Heart left ventricle (tissue), 16 donors: ENCODE results near the gene UBQLN1. TPM values are rescaled to one million over a fixed set of nuclear protein-coding genes. Genes with fewer than 3 reads are reported as not detected.

Source experiments
- ATAC-seq, 4 donors: fragments of 200-7000 bp; cut with Tn5 transposase; one replicate each; pipeline ENCODE4 v1.9.1; 2020 to 2022; ENCODE audit warnings: moderate library complexity in 4 of 4, mild to moderate bottlenecking in 3 of 4, moderate number of reproducible peaks in 1 of 4
- DNase-seq, 5 donors: peaks; one replicate each; pipeline ENCODE4 v3.0.0-alpha.2; 2020
- H3K27ac ChIP-seq, 12 donors: fragments of 200-600 bp; sonication (generic) in 4 of 12; one replicate each; pipeline versions ENCODE4 v1.5.0 to v1.8.0; 2016 to 2022; ENCODE audit warnings: mild to moderate bottlenecking in 2 of 12
- H3K27me3 ChIP-seq, 9 donors: fragments of 200-600 bp; sonication (generic) in 2 of 9; one replicate each; pipeline versions ENCODE4 v1.5.1 to v1.8.0; 2016 to 2022; ENCODE audit warnings: mild to moderate bottlenecking in 3 of 9
- H3K36me3 ChIP-seq, 9 donors: fragments of 200-600 bp; sonication (generic) in 2 of 9; one replicate each; pipeline versions ENCODE4 v1.5.0 to v1.8.0; 2018 to 2022; ENCODE audit warnings: mild to moderate bottlenecking in 2 of 9
- H3K4me1 ChIP-seq, 12 donors: fragments of 200-600 bp; sonication (generic) in 4 of 12; one replicate each; pipeline versions ENCODE4 v1.5.0 to v1.8.0; 2016 to 2022; ENCODE audit warnings: mild to moderate bottlenecking in 3 of 12
- H3K4me3 ChIP-seq, 12 donors: fragments of 200-600 bp; sonication (generic) in 4 of 12; one replicate each; pipeline versions ENCODE4 v1.5.0 to v1.8.0; 2017 to 2022; ENCODE audit warnings: mild to moderate bottlenecking in 9 of 12, moderate library complexity in 4 of 12
- H3K9me3 ChIP-seq, 12 donors: fragments of 200-600 bp; sonication (generic) in 4 of 12; one replicate each; pipeline versions ENCODE4 v1.5.0 to v1.8.0; 2016 to 2022; ENCODE audit warnings: mild to moderate bottlenecking in 1 of 12
- CTCF ChIP-seq, 12 donors: fragments of 200-600 bp; sonication (generic) in 4 of 12; IDR thresholded peaks; one replicate each; pipeline versions ENCODE4 v1.5.0 to v1.8.0; 2018 to 2022; ENCODE audit warnings: antibody characterized with exemption in 12 of 12, mild to moderate bottlenecking in 5 of 12
- POLR2A ChIP-seq, 2 donors: fragments of 450-650 bp; IDR thresholded peaks; one replicate each; pipeline ENCODE4 v1.6.1; 2017; ENCODE audit warnings: antibody characterized with exemption in 2 of 2, mild to moderate bottlenecking in 2 of 2, moderate library complexity in 2 of 2
- whole genome bisulfite sequencing, 4 donors: extraction: QIAGEN DNeasy Blood & Tissue Kit in 2 of 4; methylation state at CpG; one replicate each; pipeline versions ENCODE4 v1.1.5 to v1.1.7; 2013 to 2018; 5-methylcytosine and 5-hydroxymethylcytosine counted together
- intact Hi-C, 10 donors: fragments of 100-400 bp; cut with DNase I; formaldehyde crosslinking; loops; one replicate each; pipeline versions ENCODE4 v1.11.1 to v1.14.2; 2022
- polyA plus RNA-seq, 2 donors: library from polyadenylated mRNA; stranded (reverse); fragments of 200-250 nt; gene quantifications; one replicate each; pipeline ENCODE4 v1.2.3, GENCODE V29; 2013
- total RNA-seq, 9 donors: library from RNA; depleted of rRNA in 2 of 9; stranded (reverse); fragments of >200 nt in 2 of 9; fragmentation: NEBNext Ultra II Directional in 3 of 9; extraction: Animal tissue kit (Norgen Biotek cat#: 25700) in 3 of 9; gene quantifications; one replicate each; pipeline versions ENCODE4 v1.1.0 to v1.2.4, GENCODE V29; 2016 to 2023
- donor health status: ischemic (EF 13 %, LVEDD 7.1; RV severe dilation, severe dysfunction).
- donor health status: healthy with polysubstance abuse.
- donor health status: DM: no; HTN: yes; CAD: no.
- donor health status: DM: no; HTN: no; CAD: no.
- donor health status: ischemic (EF 25% LVEDD 6.9; RV normal size, moderate dysfunction).
- donor health status: ischemic (EF 25% LVEDD 5.7; RV mildly dilated, moderate dysfunction).
- donor health status: healthy.
- donor health status: DM: yes; HTN: yes; CAD: no.
- donor health status: ischemic (EF 35%, LVEDD 5.7; RV mildly dilated, moderate dysfunction).
- donor health status: nonischemic (EF 11% LVEDD 7.7; RV severe dilation, severe dysfunction).
- donor health status: DM: yes; HTN: yes; CAD: no.
- donor health status: PGD.
- donor health status: ischemic (EF 29% LVEDD 5.4; RV normal size, mild dysfunction).
- donor health status: nonischemic (EF 23%, LVEDD 6.1; RV moderate dilation, normal function).

UBQLN1 gene
- total and polyA plus RNA-seq, 11 donors, result 24.2 to 144 (median 98.2) TPM

- no peak overlapping the region for H3K4me3 ChIP-seq
- no peaks in the 10 kb centered on the region for H3K9me3 ChIP-seq
- H3K36me3 ChIP-seq, result peaks cover 0 to 4% (median 0%) of the 10 kb centered on the region in 9 donors
- peaks cover 0 to 4% (median 0%) of the 10 kb centered on the region in 12 donors for H3K4me1 ChIP-seq
- H3K27me3 ChIP-seq, result no peaks in the 10 kb centered on the region
- ATAC-seq (no peak), DNase-seq (no peak)
- TF ChIP-seq CTCF (IDR thresholded peaks at IDR 0.05) (no peak), POLR2A (IDR thresholded peaks at IDR 0.05) (no peak)
- intact Hi-C loops, result no loop called here
- no peak overlapping the region for H3K27ac ChIP-seq
Measured at GRCh38 chr9:83636813-83637212, 70.9 kb downstream of the UBQLN1 start.

- H3K4me3 ChIP-seq, result no peak overlapping the region
- DNase-seq, result no peak
- 95 to 100% (median 98%) methylated on average over 2 of the region's 2 CpGs for WGBS, 4 donors
- intact Hi-C loops, result no loop called here
- H3K27ac ChIP-seq, result no peak overlapping the region
- ATAC-seq, result no peak
- H3K36me3 ChIP-seq, result peaks cover 0 to 7% (median 0%) of the 10 kb centered on the region in 9 donors
- H3K4me1 ChIP-seq, result no peaks in the 10 kb centered on the region
- TF ChIP-seq CTCF (IDR thresholded peaks at IDR 0.05) (no peak), POLR2A (IDR thresholded peaks at IDR 0.05) (no peak)
- no peaks in the 10 kb centered on the region for H3K27me3 ChIP-seq
- no peaks in the 10 kb centered on the region for H3K9me3 ChIP-seq
Measured at GRCh38 chr9:83633676-83634075, 74.1 kb downstream of the UBQLN1 start.

GRCh38 chr9:83633255-83633654 is 74.5 kb downstream of the UBQLN1 start:
- intact Hi-C loops, result no loop called here

GRCh38 chr9:83630938-83631457 is 76.8 kb downstream of the UBQLN1 start:
- Histone ChIP-seq H3K27ac (no peak overlapping the region), H3K27me3 (no peaks in the 10 kb centered on the region), H3K9me3 (no peaks in the 10 kb centered on the region), H3K36me3 (peaks cover 0 to 32% (median 4%) of the 10 kb centered on the region in 9 donors), H3K4me3 (no peak overlapping the region), H3K4me1 (no peaks in the 10 kb centered on the region)
- no peak for DNase-seq
- intact Hi-C loops, result no loop called here
- TF ChIP-seq POLR2A (IDR thresholded peaks at IDR 0.05) (no peak), CTCF (IDR thresholded peaks at IDR 0.05) (no peak)
- ATAC-seq, result peak in 2 of 4 donors; percentile 38 to 39
- 41 to 54% (median 49%) methylated on average over 11 of the region's 11 CpGs for WGBS, 4 donors

More at GRCh38 chr9:83633255-83633654, 74.5 kb downstream of the UBQLN1 start:
- peaks cover 0 to 10% (median 0%) of the 10 kb centered on the region in 9 donors for H3K36me3 ChIP-seq
- 95 to 100% (median 100%) methylated on average over 1 of the region's 1 CpG for WGBS, 4 donors
- no peaks in the 10 kb centered on the region for H3K4me1 ChIP-seq
- no peak for DNase-seq
- H3K9me3 ChIP-seq, result no peaks in the 10 kb centered on the region
- H3K27ac ChIP-seq, result no peak overlapping the region
- no peak for TF ChIP-seq POLR2A (IDR thresholded peaks at IDR 0.05)
- no peak for TF ChIP-seq CTCF (IDR thresholded peaks at IDR 0.05)
- no peak for ATAC-seq
- no peak overlapping the region for H3K4me3 ChIP-seq
- H3K27me3 ChIP-seq, result no peaks in the 10 kb centered on the region
